GM23338 (cell line): ENCODE results near the gene NGEF. TPM values are rescaled to one million over a fixed set of nuclear protein-coding genes. Genes with fewer than 3 reads are reported as not detected.

Experiments
- ATAC-seq: fragments of 200-7000 bp; cut with Tn5 transposase; 3 replicates; pipeline ENCODE4 v1.9.1; 2020
- DNase-seq: peaks from one replicate; pipeline ENCODE4 v3.0.0-alpha.2; 2015; ENCODE audit warnings: low spot score
- H2AFZ ChIP-seq: fragments of 200-600 bp; sonication (generic); 2 replicates; pipeline ENCODE4 v1.8.0; 2016; ENCODE audit warnings: antibody characterized with exemption, mild to moderate bottlenecking, moderate library complexity
- H3F3A ChIP-seq: fragments of 200-600 bp; sonication (generic); replicated peaks from 2 replicates; pipeline ENCODE4 v1.8.0; 2017; ENCODE audit warnings: antibody characterized with exemption, mixed run types, low read depth
- H3K27ac ChIP-seq: fragments of 200-600 bp; sonication (generic); 2 replicates; pipeline ENCODE4 v1.6.1; 2016; ENCODE audit warnings: low read depth
- H3K27me3 ChIP-seq: fragments of 200-600 bp; sonication (generic); 2 replicates; pipeline ENCODE4 v1.8.0; 2016; ENCODE audit warnings: mild to moderate bottlenecking, mixed run types, moderate library complexity; ENCODE audit not compliant: insufficient read depth
- H3K36me3 ChIP-seq: fragments of 200-600 bp; sonication (generic); 2 replicates; pipeline ENCODE4 v1.8.0; 2016; ENCODE audit warnings: mild to moderate bottlenecking; ENCODE audit not compliant: insufficient read depth
- H3K4me1 ChIP-seq: fragments of 200-600 bp; sonication (generic); 2 replicates; pipeline ENCODE4 v1.8.0; 2016; ENCODE audit warnings: mild to moderate bottlenecking, moderate library complexity; ENCODE audit not compliant: insufficient read depth
- H3K4me2 ChIP-seq: fragments of 200-600 bp; sonication (generic); 2 replicates; pipeline ENCODE4 v1.7.1; 2017; ENCODE audit warnings: mixed run types
- H3K4me3 ChIP-seq: fragments of 200-600 bp; sonication (generic); 2 replicates; pipeline ENCODE4 v1.6.1; 2016; ENCODE audit warnings: mixed run types
- H3K79me2 ChIP-seq: fragments of 200-600 bp; sonication (generic); replicated peaks from 2 replicates; pipeline ENCODE4 v1.8.0; 2017; ENCODE audit warnings: mild to moderate bottlenecking; ENCODE audit not compliant: insufficient read depth
- H3K9me2 ChIP-seq: fragments of 200-600 bp; sonication (generic); 2 replicates; pipeline ENCODE4 v1.8.0; 2017; ENCODE audit not compliant: insufficient read depth
- H4K20me1 ChIP-seq: fragments of 200-600 bp; sonication (generic); replicated peaks from 2 replicates; pipeline ENCODE4 v1.8.0; 2017; ENCODE audit warnings: mild to moderate bottlenecking; ENCODE audit not compliant: insufficient read depth
- H3K27ac Mint-ChIP-seq: 2 replicates; pipeline ENCODE4 v1.8.0; 2020; ENCODE audit warnings: inconsistent platforms, mild to moderate bottlenecking, moderate library complexity, mixed read lengths
- H3K27me3 Mint-ChIP-seq: 3 replicates; pipeline ENCODE4 v1.8.0; 2022; ENCODE audit warnings: low read depth, mild to moderate bottlenecking, moderate library complexity, mixed read lengths, inconsistent platforms; ENCODE audit not compliant: insufficient read depth, poor library complexity
- H3K36me3 Mint-ChIP-seq: 3 replicates; pipeline ENCODE4 v1.8.0; 2021; ENCODE audit warnings: low read depth, mild to moderate bottlenecking, inconsistent platforms, moderate library complexity, mixed read lengths
- H3K4me1 Mint-ChIP-seq: 3 replicates; pipeline ENCODE4 v1.8.0; 2020; ENCODE audit warnings: mild to moderate bottlenecking, inconsistent platforms, mixed read lengths
- H3K4me3 Mint-ChIP-seq: 3 replicates; pipeline ENCODE4 v1.8.0; 2021; ENCODE audit warnings: moderate library complexity, mild to moderate bottlenecking, inconsistent platforms, mixed read lengths
- H3K9me3 Mint-ChIP-seq: 3 replicates; pipeline ENCODE4 v1.8.0; 2020; ENCODE audit warnings: moderate library complexity, mild to moderate bottlenecking, inconsistent platforms, mixed read lengths
- EZH2 ChIP-seq: fragments of 200-600 bp; sonication (generic); IDR thresholded peaks from one replicate; pipeline ENCODE4 v1.8.0; 2017; ENCODE audit warnings: antibody characterized with exemption, mild to moderate bottlenecking, low read depth; ENCODE audit not compliant: unreplicated experiment
- NANOG ChIP-seq: IDR thresholded peaks from 2 replicates; pipeline ENCODE4 v1.6.1; 2016; ENCODE audit warnings: antibody characterized with exemption, borderline replicate concordance
- polyA plus RNA-seq: library from polyadenylated mRNA; unstranded; fragments of >200 nt; fragmentation: Nextera tagmentation; extraction: Ambion mirVana; gene quantifications from 2 replicates; pipeline ENCODE4 v1.2.1, GENCODE V29; 2016
- total RNA-seq: library from RNA; depleted of rRNA; stranded (reverse); fragments of >200 nt; shearing (Covaris generic); gene quantifications from 2 replicates; pipeline ENCODE4 v1.2.3, GENCODE V29; 2014
- TF ChIP-seq, protein P1 (sequence below): IDR thresholded peaks from 2 replicates; pipeline ENCODE4 v1.6.1; 2016; ENCODE audit warnings: antibody characterized with exemption
- TF ChIP-seq, protein P2 (sequence below), 2 experiments: fragments of 200-600 bp in 1 of 2; sonication (generic) in 1 of 2; conservative IDR thresholded peaks; 2 replicates each; pipeline versions ENCODE4 v1.5.1 to v1.6.1; 2016 to 2017; ENCODE audit warnings: antibody characterized with exemption in 2 of 2, low read depth in 2 of 2, mild to moderate bottlenecking in 2 of 2, moderate library complexity in 1 of 2

NGEF gene
- total and polyA plus RNA-seq, 2 experiments from 2014 or later, result 1.8 to 5.4 TPM

DNA sequence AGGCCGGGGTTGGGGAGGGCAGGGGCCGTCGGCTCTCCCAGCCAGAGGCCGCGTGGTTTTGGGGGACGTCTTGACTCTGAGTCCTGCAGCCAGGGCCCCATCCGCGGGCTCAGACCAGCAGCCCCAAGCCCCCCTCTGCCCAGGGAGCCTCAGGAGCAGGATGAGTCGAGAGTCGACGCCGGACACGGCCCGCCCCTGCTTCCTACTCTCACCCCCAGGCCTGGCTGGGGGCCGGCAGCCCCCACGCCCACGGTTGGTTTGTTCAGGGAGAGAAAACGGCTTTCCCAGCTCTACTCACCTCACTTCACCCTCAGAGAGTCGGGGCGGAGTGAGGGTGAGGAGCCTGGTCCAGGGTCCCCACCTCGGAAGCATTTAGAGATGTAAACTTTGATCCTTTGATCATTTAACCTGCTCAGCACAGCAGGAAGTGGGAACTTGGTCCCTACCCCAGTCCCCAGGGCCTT, 136.0 kb downstream of the NGEF start:
- no peaks in the 10 kb centered on the region; the same call in 2 of the 3 replicates for H3K4me1 Mint-ChIP-seq
- TF ChIP-seq, protein P1, sequence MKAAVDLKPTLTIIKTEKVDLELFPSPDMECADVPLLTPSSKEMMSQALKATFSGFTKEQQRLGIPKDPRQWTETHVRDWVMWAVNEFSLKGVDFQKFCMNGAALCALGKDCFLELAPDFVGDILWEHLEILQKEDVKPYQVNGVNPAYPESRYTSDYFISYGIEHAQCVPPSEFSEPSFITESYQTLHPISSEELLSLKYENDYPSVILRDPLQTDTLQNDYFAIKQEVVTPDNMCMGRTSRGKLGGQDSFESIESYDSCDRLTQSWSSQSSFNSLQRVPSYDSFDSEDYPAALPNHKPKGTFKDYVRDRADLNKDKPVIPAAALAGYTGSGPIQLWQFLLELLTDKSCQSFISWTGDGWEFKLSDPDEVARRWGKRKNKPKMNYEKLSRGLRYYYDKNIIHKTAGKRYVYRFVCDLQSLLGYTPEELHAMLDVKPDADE, result no peak
- peak; percentile 39 for TF ChIP-seq EZH2
- H3F3A ChIP-seq, result no peaks in the 10 kb centered on the region
- no peaks in the 10 kb centered on the region for H3K9me3 Mint-ChIP-seq
- no peaks in the 10 kb centered on the region for H3K36me3 Mint-ChIP-seq
- peak overlapping the region; percentile 14; the same call in 1 of the 2 replicates for H2AFZ ChIP-seq
- peak overlapping the region; percentile 59 for H3K4me3 Mint-ChIP-seq
- no peaks in the 10 kb centered on the region for H3K36me3 ChIP-seq
- H3K27me3 ChIP-seq, result peaks cover 28% of the 10 kb centered on the region
- no peaks in the 10 kb centered on the region for H3K9me2 ChIP-seq
- DNase-seq, result no peak
- peak overlapping the region; percentile 64 for H3K4me3 ChIP-seq
- no peaks in the 10 kb centered on the region for H3K79me2 ChIP-seq
- peaks cover 28% of the 10 kb centered on the region for H3K27me3 Mint-ChIP-seq
- peak overlapping the region; percentile 77 for H3K4me2 ChIP-seq
- peak; percentile 3; the same call in 1 of the 3 replicates for ATAC-seq
- H3K27ac ChIP-seq, result no peak overlapping the region
- H4K20me1 ChIP-seq, result no peaks in the 10 kb centered on the region
- H3K27ac Mint-ChIP-seq, result no peak overlapping the region
- H3K4me1 ChIP-seq, result no peaks in the 10 kb centered on the region; the same call in 1 of the 2 replicates

DNA sequence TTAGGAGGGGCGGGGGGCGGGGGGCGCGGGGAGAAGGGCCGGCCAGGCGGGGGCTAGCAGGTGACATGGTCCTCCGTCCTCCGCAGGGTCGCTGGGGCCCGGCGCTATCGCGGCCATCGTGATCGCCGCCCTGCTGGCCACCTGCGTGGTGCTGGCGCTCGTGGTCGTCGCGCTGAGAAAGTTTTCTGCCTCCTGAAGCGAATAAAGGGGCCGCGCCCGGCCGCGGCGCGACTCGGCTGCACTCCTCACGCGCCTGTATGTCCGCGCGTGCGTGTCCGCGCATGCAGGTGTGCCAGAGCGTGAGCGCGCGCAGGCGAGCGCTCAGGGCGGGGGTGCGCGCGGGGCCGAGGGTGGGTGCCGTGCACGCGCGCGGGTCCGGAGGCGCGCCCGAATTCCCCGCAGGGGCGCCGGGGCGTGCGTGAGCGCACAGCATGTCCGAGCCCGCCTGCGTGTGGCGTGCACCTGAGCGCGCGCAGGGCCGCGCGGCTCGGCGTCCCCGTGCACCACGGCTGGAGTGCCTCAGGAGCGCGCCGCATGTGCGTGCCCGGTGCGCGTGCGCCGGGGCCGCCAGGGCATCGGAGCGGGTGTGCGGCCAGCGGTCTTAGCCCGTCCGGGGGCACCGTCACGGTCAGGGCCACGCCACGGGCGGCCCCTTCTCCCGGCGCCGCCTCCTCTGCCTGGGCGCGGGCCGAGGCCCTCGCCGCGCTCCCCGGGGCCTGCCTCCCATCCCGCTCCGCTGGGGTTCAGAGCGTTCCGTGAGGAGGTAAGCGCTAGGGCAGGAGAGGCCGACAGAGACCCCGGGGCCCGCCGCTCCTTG, 136.7 kb downstream of the NGEF start:
- no peaks in the 10 kb centered on the region; the same call in 2 of the 3 replicates for H3K4me1 Mint-ChIP-seq
- Histone ChIP-seq H3K4me3 (peak overlapping the region; percentile 64), H2AFZ (peak overlapping the region; percentile 38; the same call in 1 of the 2 replicates), H3K4me1 (no peaks in the 10 kb centered on the region; the same call in 1 of the 2 replicates), H3K4me2 (peak overlapping the region; percentile 77), H4K20me1 (no peaks in the 10 kb centered on the region), H3K79me2 (no peaks in the 10 kb centered on the region), H3K27me3 (peaks cover 28% of the 10 kb centered on the region), H3K27ac (no peak overlapping the region), H3K36me3 (no peaks in the 10 kb centered on the region), H3K9me2 (no peaks in the 10 kb centered on the region), H3F3A (no peaks in the 10 kb centered on the region)
- H3K9me3 Mint-ChIP-seq, result no peaks in the 10 kb centered on the region
- TF ChIP-seq, protein P2, sequence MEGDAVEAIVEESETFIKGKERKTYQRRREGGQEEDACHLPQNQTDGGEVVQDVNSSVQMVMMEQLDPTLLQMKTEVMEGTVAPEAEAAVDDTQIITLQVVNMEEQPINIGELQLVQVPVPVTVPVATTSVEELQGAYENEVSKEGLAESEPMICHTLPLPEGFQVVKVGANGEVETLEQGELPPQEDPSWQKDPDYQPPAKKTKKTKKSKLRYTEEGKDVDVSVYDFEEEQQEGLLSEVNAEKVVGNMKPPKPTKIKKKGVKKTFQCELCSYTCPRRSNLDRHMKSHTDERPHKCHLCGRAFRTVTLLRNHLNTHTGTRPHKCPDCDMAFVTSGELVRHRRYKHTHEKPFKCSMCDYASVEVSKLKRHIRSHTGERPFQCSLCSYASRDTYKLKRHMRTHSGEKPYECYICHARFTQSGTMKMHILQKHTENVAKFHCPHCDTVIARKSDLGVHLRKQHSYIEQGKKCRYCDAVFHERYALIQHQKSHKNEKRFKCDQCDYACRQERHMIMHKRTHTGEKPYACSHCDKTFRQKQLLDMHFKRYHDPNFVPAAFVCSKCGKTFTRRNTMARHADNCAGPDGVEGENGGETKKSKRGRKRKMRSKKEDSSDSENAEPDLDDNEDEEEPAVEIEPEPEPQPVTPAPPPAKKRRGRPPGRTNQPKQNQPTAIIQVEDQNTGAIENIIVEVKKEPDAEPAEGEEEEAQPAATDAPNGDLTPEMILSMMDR (conservative IDR thresholded peaks at IDR 0.05; ENCODE audit: low read depth in 2 of 2), result peak; percentile 21 to 46; a peak in 2 of 4 replicates
- TF ChIP-seq NANOG, result no peak
- peaks cover 28% of the 10 kb centered on the region for H3K27me3 Mint-ChIP-seq
- DNase-seq (peak; percentile 65), ATAC-seq (peak; percentile 64)
- H3K27ac Mint-ChIP-seq, result no peak overlapping the region
- H3K4me3 Mint-ChIP-seq, result peak overlapping the region; percentile 63; the same call in 2 of the 3 replicates
- H3K36me3 Mint-ChIP-seq, result no peaks in the 10 kb centered on the region
